ENCODE measurements around the gene DSCAML1. TPM values are rescaled to one million over a fixed set of nuclear protein-coding genes. Genes with fewer than 3 reads are reported as not detected.

Gene DSCAML1
- total and polyA plus RNA-seq, 7 donors: 0.04 to 0.52 (median 0.06) TPM

GRCh38 chr11:117820071-117820470, 23.1 kb upstream of the DSCAML1 start:
- H3K9me3 ChIP-seq: no peaks in the 10 kb centered on the region
- WGBS, 3 donors: 85 to 89% (median 87%) methylated on average over 11 of the region's 11 CpGs
- ATAC-seq: no peak
- intact Hi-C loops (cut with DNase I): no loop called here
- no peak for TF ChIP-seq CTCF (IDR thresholded peaks at IDR 0.05)
- no peaks in the 10 kb centered on the region for H3K27me3 ChIP-seq (ENCODE audit: insufficient read depth in 3 of 3, low read length in 2 of 3)
- H3K27ac ChIP-seq: no peak overlapping the region
- peak in 1 of 2 donors; percentile 36 for DNase-seq
- no peaks in the 10 kb centered on the region for H3K36me3 ChIP-seq (ENCODE audit: insufficient read depth in 1 of 2, low read depth in 1 of 2)
- peaks cover 12% of the 10 kb centered on the region for H3K4me1 ChIP-seq
- H3K4me3 ChIP-seq: no peak overlapping the region

- ATAC-seq: peak in 1 of 4 donors; percentile 44
- 73 to 79% (median 75%) methylated on average over 10 of the region's 10 CpGs for WGBS, 3 donors
- H3K4me3 ChIP-seq: no peak overlapping the region
- H3K27me3 ChIP-seq (ENCODE audit: insufficient read depth in 3 of 3, low read length in 2 of 3): no peaks in the 10 kb centered on the region
- no peaks in the 10 kb centered on the region for H3K9me3 ChIP-seq
- intact Hi-C loops (cut with DNase I): no loop called here
- no peak overlapping the region for H3K27ac ChIP-seq
- peak; percentile 22 for TF ChIP-seq CTCF (IDR thresholded peaks at IDR 0.05)
- no peaks in the 10 kb centered on the region for H3K36me3 ChIP-seq (ENCODE audit: insufficient read depth in 1 of 2, low read depth in 1 of 2)
- DNase-seq: peak; percentile 69 to 71
- H3K4me1 ChIP-seq: peaks cover 12% of the 10 kb centered on the region
Observed at GRCh38 chr11:117819096-117820040, 22.4 kb upstream of the DSCAML1 start.

GRCh38 chr11:117818041-117818873, 21.2 kb upstream of the DSCAML1 start:
- no peak overlapping the region for H3K27ac ChIP-seq
- H3K27me3 ChIP-seq (ENCODE audit: insufficient read depth in 3 of 3, low read length in 2 of 3): no peaks in the 10 kb centered on the region
- DNase-seq (peak in 1 of 2 donors; percentile 46), ATAC-seq (peak in 1 of 4 donors; percentile 10)
- H3K9me3 ChIP-seq: no peaks in the 10 kb centered on the region
- H3K36me3 ChIP-seq (ENCODE audit: insufficient read depth in 1 of 2, low read depth in 1 of 2): no peaks in the 10 kb centered on the region
- 67 to 75% (median 71%) methylated on average over 9 of the region's 9 CpGs for WGBS, 3 donors
- peaks cover 3% of the 10 kb centered on the region for H3K4me1 ChIP-seq
- H3K4me3 ChIP-seq: no peak overlapping the region
- intact Hi-C loops (cut with DNase I): no loop called here
- no peak for TF ChIP-seq CTCF (IDR thresholded peaks at IDR 0.05)

GRCh38 chr11:117817368-117818040, 20.5 kb upstream of the DSCAML1 start:
- intact Hi-C loops (cut with DNase I): loop anchor here in 1 of 2 donors (2.0 kb wide), 1 partner anchor 391 kb away; no protein-coding TSS in a partner anchor
- ATAC-seq (peak; percentile 59 to 83 (median 68)), DNase-seq (peak; percentile 83 to 88)
- peak; percentile 99 for TF ChIP-seq CTCF (IDR thresholded peaks at IDR 0.05)
- H3K4me3 ChIP-seq: no peak overlapping the region
- no peaks in the 10 kb centered on the region for H3K9me3 ChIP-seq
- H3K4me1 ChIP-seq: no peaks in the 10 kb centered on the region
- no peaks in the 10 kb centered on the region for H3K27me3 ChIP-seq (ENCODE audit: insufficient read depth in 3 of 3, low read length in 2 of 3)
- H3K36me3 ChIP-seq (ENCODE audit: insufficient read depth in 1 of 2, low read depth in 1 of 2): no peaks in the 10 kb centered on the region
- no peak overlapping the region for H3K27ac ChIP-seq
- 23 to 29% (median 26%) methylated on average over 19 of the region's 19 CpGs for WGBS, 3 donors

Data from psoas muscle (tissue), 8 donors.